Uterus (tissue), 4 donors: Measurements from ENCODE around the gene PWWP2B. TPM values are rescaled to one million over a fixed set of nuclear protein-coding genes. Genes with fewer than 3 reads are reported as not detected.
A peak's percentile ranks its signal among the peaks of the same experiment; 100 is the strongest.

Experiments used
- DNase-seq, 2 donors: peaks; one replicate each; pipeline ENCODE4 v3.0.0-alpha.2; 2019 to 2020
- H3K27ac ChIP-seq, 2 donors: fragments of 200-600 bp; sonication (generic); 1 replicate in 1 of 2; 2 replicates in 1 of 2; pipeline ENCODE4 v1.5.1; 2016 to 2018
- H3K27me3 ChIP-seq, 2 donors: fragments of 200-600 bp; sonication (generic); one replicate each; pipeline ENCODE4 v1.5.1; 2018 to 2019; ENCODE audit warnings: control low read depth in 1 of 2
- H3K36me3 ChIP-seq, 2 donors: fragments of 200-600 bp; sonication (generic); one replicate each; pipeline ENCODE4 v1.5.1; 2019; ENCODE audit warnings: control low read depth in 1 of 2
- H3K4me1 ChIP-seq, 2 donors: fragments of 200-600 bp; sonication (generic); one replicate each; pipeline ENCODE4 v1.5.1; 2018 to 2019; ENCODE audit warnings: control low read depth in 1 of 2
- H3K4me3 ChIP-seq, 2 donors: fragments of 200-600 bp; sonication (generic); 1 replicate in 1 of 2; 2 replicates in 1 of 2; pipeline ENCODE4 v1.5.1; 2018 to 2019; ENCODE audit warnings: mild to moderate bottlenecking in 1 of 2
- H3K9me3 ChIP-seq, 2 donors: fragments of 200-600 bp; sonication (generic); one replicate each; pipeline ENCODE4 v1.5.1; 2019; ENCODE audit warnings: control low read depth in 1 of 2
- CTCF ChIP-seq, 4 experiments: fragments of 200-600 bp in 2 of 4; fragments of 450-650 bp in 2 of 4; sonication (generic) in 2 of 4; IDR thresholded peaks; one replicate each; pipeline ENCODE4 v1.5.1; 2016 to 2019; ENCODE audit warnings: antibody characterized with exemption in 4 of 4, mild to moderate bottlenecking in 2 of 4, moderate library complexity in 1 of 4
- POLR2A ChIP-seq, 2 donors: fragments of 450-650 bp; IDR thresholded peaks; one replicate each; pipeline ENCODE4 v1.6.1; 2016; ENCODE audit warnings: antibody characterized with exemption in 2 of 2, mild to moderate bottlenecking in 1 of 2, moderate library complexity in 1 of 2
- intact Hi-C: fragments of 100-400 bp; cut with DNase I; formaldehyde crosslinking; loops from one replicate; pipeline ENCODE4 v1.15.1; 2023; ENCODE audit warnings: low total_unique reads
- total RNA-seq, 4 donors: library from RNA; depleted of rRNA in 3 of 4; stranded (reverse); fragments of >200 nt in 3 of 4; gene quantifications; one replicate each; pipeline versions ENCODE4 v1.1.0 to v1.2.4, GENCODE V29; 2014 to 2023
- donor health status: DM: yes; HTN: yes; CAD: no.

Gene PWWP2B
- total RNA-seq, 4 donors from 2014 or later = 0.29 to 27.6 (median 8.3) TPM

GRCh38 chr10:132371641-132372081, 25.3 kb upstream of the PWWP2B start:
- no peaks in the 10 kb centered on the region for H3K36me3 ChIP-seq
- no peak overlapping the region for H3K4me3 ChIP-seq
- DNase-seq = no peak
- no peak for TF ChIP-seq CTCF (IDR thresholded peaks at IDR 0.05)
- no peak for TF ChIP-seq POLR2A (IDR thresholded peaks at IDR 0.05)
- H3K27ac ChIP-seq = no peak overlapping the region
- intact Hi-C loops = no loop called here
- no peaks in the 10 kb centered on the region for H3K4me1 ChIP-seq
- H3K9me3 ChIP-seq = no peaks in the 10 kb centered on the region
- no peaks in the 10 kb centered on the region for H3K27me3 ChIP-seq

GRCh38 chr10:132372516-132373095, 24.4 kb upstream of the PWWP2B start:
- Histone ChIP-seq H3K4me1 (no peaks in the 10 kb centered on the region), H3K9me3 (no peaks in the 10 kb centered on the region), H3K36me3 (no peaks in the 10 kb centered on the region), H3K27me3 (no peaks in the 10 kb centered on the region), H3K27ac (no peak overlapping the region), H3K4me3 (no peak overlapping the region)
- intact Hi-C loops = no loop called here
- DNase-seq = no peak
- TF ChIP-seq POLR2A (IDR thresholded peaks at IDR 0.05) (no peak), CTCF (IDR thresholded peaks at IDR 0.05) (no peak)

- TF ChIP-seq CTCF (IDR thresholded peaks at IDR 0.05) = no peak
- TF ChIP-seq POLR2A (IDR thresholded peaks at IDR 0.05) = no peak
Observed at GRCh38 chr10:132373241-132373955, 23.6 kb upstream of the PWWP2B start.

GRCh38 chr10:132374176-132374575, 22.8 kb upstream of the PWWP2B start:
- no peaks in the 10 kb centered on the region for H3K27me3 ChIP-seq
- H3K27ac ChIP-seq = no peak overlapping the region
- intact Hi-C loops = no loop called here
- H3K4me3 ChIP-seq = no peak overlapping the region
- no peaks in the 10 kb centered on the region for H3K9me3 ChIP-seq
- peak in 1 of 2 donors; percentile 2 for DNase-seq
- TF ChIP-seq CTCF (IDR thresholded peaks at IDR 0.05) (no peak), POLR2A (IDR thresholded peaks at IDR 0.05) (no peak)
- H3K4me1 ChIP-seq = no peaks in the 10 kb centered on the region
- H3K36me3 ChIP-seq = no peaks in the 10 kb centered on the region

More at GRCh38 chr10:132373241-132373955, 23.6 kb upstream of the PWWP2B start:
- Histone ChIP-seq H3K4me1 (no peaks in the 10 kb centered on the region), H3K27me3 (no peaks in the 10 kb centered on the region), H3K36me3 (no peaks in the 10 kb centered on the region), H3K4me3 (no peak overlapping the region), H3K27ac (no peak overlapping the region), H3K9me3 (no peaks in the 10 kb centered on the region)
- intact Hi-C loops = no loop called here
- no peak for DNase-seq

- intact Hi-C loops = no loop called here
- Histone ChIP-seq H3K27me3 (no peaks in the 10 kb centered on the region), H3K9me3 (no peaks in the 10 kb centered on the region), H3K27ac (no peak overlapping the region), H3K4me1 (no peaks in the 10 kb centered on the region), H3K36me3 (no peaks in the 10 kb centered on the region), H3K4me3 (no peak overlapping the region)
- no peak for TF ChIP-seq POLR2A (IDR thresholded peaks at IDR 0.05)
- no peak for TF ChIP-seq CTCF (IDR thresholded peaks at IDR 0.05)
- DNase-seq = peak in 1 of 2 donors; percentile 10
Observed at GRCh38 chr10:132374612-132375011, 22.4 kb upstream of the PWWP2B start.
